ENCODE results near the gene JARID2.

GRCh38 chr6:15398633-15399275 lies 152.9 kb downstream of the JARID2 start:
- no peak for TF ChIP-seq CTCF (IDR thresholded peaks at IDR 0.05)
- TF ChIP-seq POLR2A (IDR thresholded peaks at IDR 0.05) = no peak

Data from testis (tissue), 2 donors.